ENCODE measurements around the gene VWA8.

The VWA8 gene

DNA sequence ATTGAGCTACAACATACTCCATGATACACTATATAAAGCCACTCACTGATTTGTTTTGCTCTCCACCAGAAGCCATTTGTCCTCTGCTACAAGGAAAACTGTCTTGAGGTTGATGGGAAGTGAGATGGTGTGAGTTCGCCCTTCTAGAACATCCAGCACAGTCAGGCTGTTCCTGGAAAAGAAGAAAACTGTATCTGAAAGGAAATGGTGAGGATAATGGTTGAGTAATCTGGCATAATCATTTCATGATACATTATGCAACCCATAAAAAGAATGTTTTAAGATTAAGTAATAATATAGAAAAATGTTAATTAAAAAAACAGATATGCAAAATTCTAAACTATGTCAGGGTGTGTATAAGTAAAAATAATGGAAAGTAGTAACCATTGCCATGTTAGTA lies 269.6 kb downstream of the VWA8 start:
- no peak for DNase-seq (ENCODE audit: low read depth in 2 of 2)

GRCh38 chr13:41682766-41683165 lies 278.1 kb downstream of the VWA8 start:
- no peak for DNase-seq (ENCODE audit: low read depth in 2 of 2)

GRCh38 chr13:41682001-41682400 lies 278.9 kb downstream of the VWA8 start:
- DNase-seq (ENCODE audit: low read depth in 2 of 2) = no peak

DNA sequence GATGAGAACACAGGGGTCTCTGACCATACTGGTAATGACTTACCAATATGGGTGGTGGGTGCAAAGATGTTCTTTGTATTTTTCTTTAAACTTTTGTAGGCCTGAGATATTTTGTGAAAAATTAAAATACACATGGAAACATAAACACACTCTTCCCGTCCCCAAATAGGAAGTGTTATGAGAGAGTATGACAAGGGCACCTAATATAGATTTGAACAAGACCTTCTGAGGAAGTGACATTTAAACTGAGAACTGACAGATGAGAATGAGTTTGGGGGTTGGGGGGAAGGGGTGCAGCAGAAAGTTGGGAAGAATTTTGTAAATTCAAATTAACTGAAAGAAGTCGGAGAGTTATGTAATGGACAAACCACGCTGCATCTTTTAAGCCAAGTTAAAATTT lies 279.3 kb downstream of the VWA8 start:
- no peak for DNase-seq (ENCODE audit: low read depth in 2 of 2)

- no peak for DNase-seq (ENCODE audit: low read depth in 2 of 2)
Measured at GRCh38 chr13:41680900-41681299, 280.0 kb downstream of the VWA8 start.

- DNase-seq (ENCODE audit: low read depth in 2 of 2) = no peak
Measured at GRCh38 chr13:41678848-41679247, 282.1 kb downstream of the VWA8 start.

- no peak for DNase-seq (ENCODE audit: low read depth in 2 of 2)
Measured at GRCh38 chr13:41678249-41678648, 282.7 kb downstream of the VWA8 start.

GRCh38 chr13:41675306-41675705 lies 285.6 kb downstream of the VWA8 start:
- DNase-seq (ENCODE audit: low read depth in 2 of 2) = no peak

DNA sequence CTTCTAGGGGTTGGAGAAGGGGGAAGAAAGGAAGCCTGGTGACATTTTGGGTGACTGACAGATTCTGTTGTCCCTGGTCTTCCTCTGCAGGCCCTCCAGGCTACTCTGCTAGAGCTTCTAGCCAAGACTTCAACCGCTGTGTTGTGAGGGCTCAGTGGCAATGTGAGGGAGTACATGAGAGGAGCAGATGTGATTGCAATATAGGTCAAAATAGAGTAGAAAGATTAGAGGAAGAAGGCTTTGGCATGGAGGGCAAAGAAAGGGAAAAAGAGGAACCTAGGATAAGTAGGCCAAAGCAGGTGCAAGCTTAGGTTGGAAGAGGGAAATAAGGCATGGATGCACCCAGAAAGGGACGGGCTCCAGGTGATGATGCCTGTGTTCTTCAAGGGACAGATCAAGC lies 286.7 kb downstream of the VWA8 start:
- no peak for DNase-seq (ENCODE audit: low read depth in 2 of 2)

- DNase-seq (ENCODE audit: low read depth in 2 of 2) = no peak
Measured at GRCh38 chr13:41673640-41674039, 287.3 kb downstream of the VWA8 start.

- DNase-seq (ENCODE audit: low read depth in 2 of 2) = no peak
Measured at GRCh38 chr13:41670873-41671443, 290.0 kb downstream of the VWA8 start.

DNA sequence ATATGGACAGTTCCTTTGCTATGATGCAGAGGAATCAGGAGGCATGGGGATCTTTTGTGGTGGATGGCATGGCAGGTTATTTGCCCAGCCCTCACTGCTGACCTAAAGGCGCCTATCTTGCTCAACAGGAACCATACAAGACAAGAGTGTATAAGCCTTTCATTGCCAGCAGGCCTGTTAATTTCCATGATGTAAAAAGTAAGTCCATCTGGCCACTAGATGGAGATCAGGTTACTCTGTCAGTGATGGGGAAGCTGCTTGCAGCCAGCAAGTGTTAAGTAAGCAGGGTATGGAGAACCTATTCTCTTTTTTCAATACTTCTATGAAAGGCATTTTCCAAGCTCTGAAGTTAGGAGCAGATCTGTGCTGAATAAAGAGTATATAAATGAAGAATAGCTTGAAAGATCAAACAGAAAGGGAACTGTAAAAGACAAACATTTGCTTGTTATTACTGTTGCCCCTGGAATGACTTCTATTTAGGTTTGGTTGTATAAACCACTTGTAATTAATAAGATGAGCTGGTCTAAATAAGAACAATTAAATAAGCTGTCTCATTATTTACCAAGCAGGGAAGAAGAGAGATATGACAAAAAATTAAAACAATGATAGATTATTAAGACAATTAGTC lies 292.7 kb downstream of the VWA8 start:
- DNase-seq (ENCODE audit: low read depth in 2 of 2) = no peak

GRCh38 chr13:41666644-41667043 lies 294.3 kb downstream of the VWA8 start:
- no peak for DNase-seq (ENCODE audit: low read depth in 2 of 2)

DNA sequence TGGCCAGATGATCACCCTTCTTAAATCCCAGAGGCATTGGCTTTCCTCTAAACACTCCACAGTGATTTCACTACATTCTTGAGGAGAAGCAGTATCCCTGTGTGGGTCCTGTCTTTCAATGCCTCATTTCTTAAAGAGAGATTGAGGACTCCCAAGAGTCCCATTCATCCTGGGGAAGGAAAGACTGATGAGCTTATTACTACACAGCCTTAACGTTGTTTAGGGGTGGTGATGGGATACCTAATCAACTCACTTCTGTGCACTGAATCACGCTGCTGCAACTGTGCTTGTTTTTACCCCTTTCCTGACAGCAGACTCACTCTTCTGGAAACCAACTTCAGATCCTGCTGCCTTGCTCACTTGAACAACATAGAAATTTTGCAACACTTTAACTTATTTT lies 300.5 kb downstream of the VWA8 start:
- DNase-seq (ENCODE audit: low read depth in 2 of 2) = no peak

- no peak for DNase-seq (ENCODE audit: low read depth in 2 of 2)
Measured at GRCh38 chr13:41658057-41658661, 302.8 kb downstream of the VWA8 start.

GRCh38 chr13:41655997-41656396 lies 304.9 kb downstream of the VWA8 start:
- no peak for DNase-seq (ENCODE audit: low read depth in 2 of 2)

DNA sequence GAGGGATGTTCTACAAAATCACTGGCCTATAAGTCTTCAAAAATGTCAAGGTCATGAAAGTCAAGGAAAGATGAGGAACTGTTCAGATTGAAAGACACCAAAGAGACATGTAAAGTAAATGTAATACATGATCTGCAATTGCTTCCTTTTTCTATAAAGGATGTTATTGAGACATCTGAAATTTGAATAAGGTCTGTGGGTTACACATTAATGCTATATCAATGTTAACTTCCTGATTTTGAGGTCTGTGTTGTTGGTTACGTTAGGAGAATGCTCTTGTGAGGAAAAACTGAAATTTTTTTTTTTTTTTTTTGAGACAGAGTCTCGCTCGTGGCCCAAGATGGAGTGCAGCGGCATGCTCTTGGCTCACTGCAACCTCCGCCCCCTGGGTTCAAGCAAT lies 306.1 kb downstream of the VWA8 start:
- DNase-seq (ENCODE audit: low read depth in 2 of 2) = no peak

GRCh38 chr13:41652735-41653361 lies 308.1 kb downstream of the VWA8 start:
- no peak for DNase-seq (ENCODE audit: low read depth in 2 of 2)

DNA sequence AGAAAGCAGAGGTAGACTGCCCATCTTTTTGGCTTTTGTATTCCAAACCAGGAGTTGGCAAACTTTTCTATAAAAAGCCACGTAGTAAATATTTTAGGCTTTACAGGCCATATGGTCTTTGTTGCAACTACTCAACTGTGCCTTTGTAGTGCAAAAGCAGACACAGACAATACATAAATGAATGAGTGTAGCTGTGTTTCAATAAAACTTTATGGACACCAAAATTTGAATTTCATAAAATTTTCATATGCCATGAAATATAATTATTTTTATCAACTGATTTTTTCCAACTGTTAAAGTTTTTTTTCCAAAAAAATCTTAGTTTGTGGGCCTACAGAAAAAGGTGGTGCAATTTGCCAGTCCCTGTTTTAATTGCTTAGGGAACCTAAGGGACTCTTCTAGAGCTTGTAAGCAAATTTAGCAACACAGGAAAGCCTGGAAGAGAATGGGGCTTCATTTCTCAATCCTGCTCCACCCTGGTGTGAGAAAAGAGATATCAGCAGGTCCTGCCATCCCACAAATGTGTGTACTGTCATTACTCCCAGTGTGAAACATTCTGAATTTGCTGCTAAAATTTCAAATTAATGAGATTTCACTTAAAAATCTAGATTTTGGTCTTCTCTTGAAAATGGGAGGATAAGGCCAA lies 309.4 kb downstream of the VWA8 start:
- no peak for DNase-seq (ENCODE audit: low read depth in 2 of 2)

DNA sequence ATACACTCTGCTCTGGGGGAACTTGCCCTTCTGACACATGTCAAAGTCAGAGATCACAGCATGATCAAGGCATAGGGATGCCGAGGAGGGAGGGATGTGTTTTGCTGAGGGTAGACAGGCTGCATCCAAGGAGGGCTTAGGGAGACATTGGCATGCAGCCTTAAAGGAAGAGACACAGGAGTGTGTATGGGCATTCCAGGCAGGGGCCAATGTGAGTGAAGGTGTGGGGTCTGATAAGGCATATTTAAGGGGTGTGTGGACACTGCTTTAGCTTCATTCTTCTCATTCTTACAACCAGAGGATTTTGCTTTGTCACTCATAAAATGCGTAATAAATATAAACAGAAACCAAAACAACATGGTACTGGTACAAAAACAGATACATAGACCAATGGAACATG lies 310.2 kb downstream of the VWA8 start:
- DNase-seq (ENCODE audit: low read depth in 2 of 2) = no peak

DNA sequence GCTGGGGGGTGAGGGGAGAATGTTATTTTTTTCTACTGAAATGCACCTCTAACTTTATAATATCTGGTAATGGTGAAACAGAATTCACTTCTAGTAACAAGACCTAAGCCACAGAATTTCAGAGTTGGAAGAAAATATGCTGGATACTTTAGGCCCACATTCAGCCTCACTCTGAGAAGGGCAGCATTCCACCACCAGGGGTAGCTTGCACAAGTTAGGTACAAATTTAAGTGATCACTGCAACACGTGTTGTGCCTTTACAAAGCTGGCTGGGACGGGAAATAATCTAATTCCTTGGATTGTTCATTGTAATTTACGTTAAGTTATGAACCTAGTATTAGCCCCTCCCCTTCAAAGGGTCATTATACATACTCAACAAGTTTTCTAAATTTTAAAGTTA lies 311.2 kb downstream of the VWA8 start:
- no peak for DNase-seq (ENCODE audit: low read depth in 2 of 2)

DNA sequence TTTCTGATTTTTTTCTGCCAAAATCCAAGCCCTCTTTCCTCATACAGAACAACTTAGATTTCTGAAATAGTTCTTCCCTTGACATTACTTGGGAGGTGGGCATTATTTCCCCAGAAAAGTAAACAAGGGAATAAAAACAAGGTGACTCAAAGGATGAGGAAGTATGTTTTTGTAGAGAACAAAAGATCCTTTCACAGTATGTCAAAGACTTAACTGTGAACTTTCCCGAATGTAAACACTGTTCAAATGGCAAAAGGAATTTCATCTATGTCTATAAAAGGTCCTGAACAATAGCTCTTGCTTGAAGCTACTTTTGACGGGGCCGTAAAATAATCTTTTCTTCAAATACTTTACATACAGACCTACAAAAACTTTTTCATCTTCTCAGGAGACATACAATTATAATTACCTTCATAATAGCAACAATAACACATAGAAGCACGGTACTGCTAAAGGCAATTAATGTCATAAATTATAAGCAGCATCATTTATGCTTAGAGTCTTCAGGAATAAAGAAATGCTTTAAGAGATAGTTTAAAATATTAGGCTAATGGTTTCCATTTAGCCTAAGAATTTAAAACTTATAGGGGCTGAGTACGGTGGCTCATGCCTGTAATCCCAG lies 312.5 kb downstream of the VWA8 start:
- DNase-seq (ENCODE audit: low read depth in 2 of 2) = no peak

Measured in stimulated activated CD4-positive, alpha-beta T cell treated with anti-CD3 and anti-CD28 coated beads, Interleukin-12 subunit alpha, Interleukin-12 subunit beta, amount 100 ng/mL, for 24 hours (primary cell).